H1 (cell line): ENCODE data around the gene BRD1. TPM values are rescaled to one million over a fixed set of nuclear protein-coding genes. Genes with fewer than 3 reads are reported as not detected.

Experiments used
- CTCF ChIA-PET: fragments of 300-600 bp; sonication (Branson Sonifier 250); formaldehyde crosslinking; loops from one replicate; lab custom pipeline; 2021; ENCODE audit not compliant: partially characterized antibody; lab: Charles Lee
- POLR2A ChIA-PET: fragments of 300-600 bp; sonication (Branson Sonifier 250); formaldehyde crosslinking; loops from one replicate; lab custom pipeline; 2021; ENCODE audit warnings: inconsistent platforms; ENCODE audit not compliant: partially characterized antibody; lab: Charles Lee
- DNase-seq, 2 experiments: peaks; one replicate each; pipeline versions ENCODE4 v3.0.0 to v3.0.0-alpha.2; 2010 to 2022; ENCODE audit warnings: low spot score in 2 of 2, low read depth in 1 of 2, mixed read lengths in 1 of 2
- FAIRE-seq: peaks from 2 replicates; lab custom pipeline; 2011; peaks lifted over from hg19 to GRCh38; lab: Jason Lieb, UNC
- H2AFZ ChIP-seq: 2 replicates; pipeline ENCODE4 v1.8.1; 2012; ENCODE audit warnings: low read length, inconsistent platforms
- H2AK5ac ChIP-seq: 2 replicates; pipeline ENCODE4 v1.6.1; 2013; ENCODE audit warnings: low read depth, low read length
- H2BK120ac ChIP-seq: replicated peaks from 2 replicates; pipeline ENCODE3; 2013; ENCODE audit warnings: low read depth, low read length, inconsistent platforms
- H2BK12ac ChIP-seq: 2 replicates; pipeline ENCODE4 v1.6.1; 2013; ENCODE audit warnings: low read depth, low read length
- H2BK15ac ChIP-seq: 2 replicates; pipeline ENCODE4 v1.6.1; 2013; ENCODE audit warnings: low read length
- H2BK20ac ChIP-seq: 2 replicates; pipeline ENCODE4 v1.6.1; 2013; ENCODE audit warnings: low read length
- H2BK5ac ChIP-seq: 2 replicates; pipeline ENCODE4 v1.6.1; 2013; ENCODE audit warnings: low read depth, low read length
- H3K14ac ChIP-seq: 2 replicates; pipeline ENCODE4 v1.6.1; 2013; ENCODE audit warnings: inconsistent platforms; ENCODE audit not compliant: insufficient read length
- H3K18ac ChIP-seq: 2 replicates; pipeline ENCODE4 v1.6.1; 2013; ENCODE audit warnings: low read length; ENCODE audit errors: extremely low read depth
- H3K23ac ChIP-seq: 2 replicates; pipeline ENCODE4 v1.6.1; 2013; ENCODE audit warnings: inconsistent platforms; ENCODE audit not compliant: insufficient read length
- H3K23me2 ChIP-seq: 2 replicates; pipeline ENCODE4 v1.6.1; 2013; ENCODE audit warnings: low read depth, low read length
- H3K27ac ChIP-seq: 2 replicates; pipeline ENCODE4 v1.6.1; 2011; ENCODE audit warnings: low read depth, low read length, inconsistent platforms
- H3K27me3 ChIP-seq, 4 experiments: replicated peaks in 1 of 4; 1 replicate in 1 of 4; 2 replicates in 3 of 4; pipeline versions ENCODE4 v1.6.1 to v1.8.1; 2011 to 2013; ENCODE audit warnings: low read length in 3 of 4, mild to moderate bottlenecking in 3 of 4, inconsistent platforms in 2 of 4, mixed read lengths in 2 of 4, moderate library complexity in 1 of 4; ENCODE audit not compliant: control insufficient read depth in 3 of 4, insufficient read depth in 3 of 4; ENCODE audit errors: extremely low read depth in 1 of 4
- H3K36me3 ChIP-seq, 4 experiments: 2 replicates each; pipeline versions ENCODE4 v1.6.1 to v1.8.1; 2011 to 2013; ENCODE audit warnings: mild to moderate bottlenecking in 4 of 4, low read length in 3 of 4, moderate library complexity in 2 of 4, control low read depth in 1 of 4, inconsistent platforms in 1 of 4; ENCODE audit not compliant: insufficient read depth in 4 of 4, control insufficient read depth in 2 of 4
- H3K4ac ChIP-seq: replicated peaks from 2 replicates; pipeline ENCODE3; 2013; ENCODE audit warnings: low read length, low read depth, mixed read lengths, inconsistent platforms; ENCODE audit not compliant: insufficient read length
- H3K4me1 ChIP-seq, 4 experiments: replicated peaks in 1 of 4; 1 replicate in 1 of 4; 2 replicates in 3 of 4; pipeline versions ENCODE4 v1.6.1 to v1.8.1; 2011 to 2013; ENCODE audit warnings: low read length in 3 of 4, inconsistent platforms in 2 of 4, mixed read lengths in 1 of 4; ENCODE audit not compliant: insufficient read depth in 4 of 4, control insufficient read depth in 3 of 4
- H3K4me2 ChIP-seq, 2 experiments: 2 replicates each; pipeline versions ENCODE4 v1.6.1 to v1.8.1; 2011 to 2013; ENCODE audit warnings: low read depth in 2 of 2, low read length in 2 of 2, control low read depth in 1 of 2, inconsistent platforms in 1 of 2, mild to moderate bottlenecking in 1 of 2; ENCODE audit not compliant: insufficient read depth in 1 of 2
- H3K4me3 ChIP-seq, 4 experiments: fragments of 200-600, 300-600 bp in 1 of 4; sonication (generic), shearing (Covaris generic), sonication (Bioruptor Twin) in 1 of 4; 2 replicates each; pipeline versions ENCODE4 v1.5.1 to v1.8.1; 2011 to 2016; ENCODE audit warnings: low read length in 4 of 4, low read depth in 3 of 4, control low read depth in 2 of 4, inconsistent platforms in 2 of 4, mild to moderate bottlenecking in 2 of 4, mixed read lengths in 1 of 4, moderate library complexity in 1 of 4; ENCODE audit not compliant: insufficient read depth in 2 of 4; ENCODE audit errors: extremely low read depth in 1 of 4
- H3K56ac ChIP-seq: replicated peaks from 2 replicates; pipeline ENCODE3; 2013; ENCODE audit warnings: low read depth, mild to moderate bottlenecking, mixed read lengths, low read length, inconsistent platforms; ENCODE audit not compliant: insufficient read length
- H3K79me1 ChIP-seq: 2 replicates; pipeline ENCODE4 v1.6.1; 2013; ENCODE audit warnings: low read depth, low read length, control low read depth
- H3K79me2 ChIP-seq, 2 experiments: 2 replicates each; pipeline versions ENCODE4 v1.6.1 to v1.8.1; 2012 to 2013; ENCODE audit warnings: low read length in 2 of 2, mild to moderate bottlenecking in 2 of 2, inconsistent platforms in 1 of 2; ENCODE audit not compliant: insufficient read depth in 2 of 2, control insufficient read depth in 1 of 2
- H3K9ac ChIP-seq, 4 experiments: replicated peaks in 1 of 4; 1 replicate in 1 of 4; 2 replicates in 3 of 4; pipeline versions ENCODE4 v1.6.1 to v1.8.1; 2011 to 2013; ENCODE audit warnings: low read depth in 3 of 4, low read length in 3 of 4, control low read depth in 2 of 4, mild to moderate bottlenecking in 2 of 4, moderate library complexity in 2 of 4, inconsistent platforms in 1 of 4; ENCODE audit errors: extremely low read depth in 1 of 4
- H3K9me3 ChIP-seq, 2 experiments: 2 replicates each; pipeline versions ENCODE4 v1.6.1 to v1.8.1; 2012 to 2013; ENCODE audit warnings: mild to moderate bottlenecking in 2 of 2, moderate library complexity in 2 of 2, control low read depth in 1 of 2, inconsistent platforms in 1 of 2, low read depth in 1 of 2, low read length in 1 of 2, mixed read lengths in 1 of 2; ENCODE audit not compliant: insufficient read depth in 2 of 2
- H4K20me1 ChIP-seq, 2 experiments: replicated peaks in 1 of 2; 2 replicates each; pipeline versions ENCODE3 to v1.8.1; 2011 to 2013; ENCODE audit warnings: inconsistent platforms in 2 of 2, low read length in 2 of 2, mild to moderate bottlenecking in 1 of 2; ENCODE audit not compliant: insufficient read depth in 2 of 2, control insufficient read depth in 1 of 2
- H4K5ac ChIP-seq: 2 replicates; pipeline ENCODE4 v1.6.1; 2013; ENCODE audit warnings: low read length, low read depth, mixed read lengths, inconsistent platforms; ENCODE audit not compliant: insufficient read length
- H4K8ac ChIP-seq: 2 replicates; pipeline ENCODE4 v1.8.0; 2013; ENCODE audit warnings: mild to moderate bottlenecking, moderate library complexity, low read length, inconsistent platforms; ENCODE audit not compliant: insufficient read depth; ENCODE audit errors: extremely low read depth
- H4K91ac ChIP-seq: replicated peaks from 2 replicates; pipeline ENCODE3; 2013; ENCODE audit warnings: low read length, mixed read lengths, inconsistent platforms; ENCODE audit not compliant: insufficient read length
- CHD2 ChIP-seq: IDR thresholded peaks from 2 replicates; pipeline ENCODE4 v1.6.1; 2012; ENCODE audit warnings: low read length, improper control_type of control experiment
- CREB1 ChIP-seq: IDR thresholded peaks from 2 replicates; pipeline ENCODE4 v1.6.1; 2012; ENCODE audit warnings: inconsistent platforms
- EP300 ChIP-seq, 2 experiments: IDR thresholded peaks; 1 replicate in 1 of 2; 2 replicates in 1 of 2; pipeline ENCODE4 v1.6.1; 2011 to 2012; ENCODE audit warnings: low read depth in 2 of 2, low read length in 2 of 2, mild to moderate bottlenecking in 2 of 2, borderline replicate concordance in 1 of 2, inconsistent platforms in 1 of 2, moderate library complexity in 1 of 2
- NANOG ChIP-seq: IDR thresholded peaks from 2 replicates; pipeline ENCODE4 v1.6.1; 2011; ENCODE audit warnings: low read length, low read depth, mild to moderate bottlenecking, inconsistent platforms; ENCODE audit not compliant: insufficient read depth, poor library complexity, severe bottlenecking
- POLR2A ChIP-seq, 2 experiments: IDR thresholded peaks; 1 replicate in 1 of 2; 2 replicates in 1 of 2; pipeline ENCODE4 v1.6.1; 2011; ENCODE audit warnings: low read depth in 2 of 2, low read length in 2 of 2, mild to moderate bottlenecking in 2 of 2; ENCODE audit errors: control extremely low read depth in 1 of 2
- POLR2AphosphoS5 ChIP-seq: IDR thresholded peaks from 2 replicates; pipeline ENCODE4 v1.6.1; 2011; ENCODE audit warnings: low read depth, low read length
- RBBP5 ChIP-seq: IDR thresholded peaks from 2 replicates; pipeline ENCODE4 v1.7.1; 2012; ENCODE audit warnings: low read depth, mild to moderate bottlenecking, inconsistent platforms, low read length, moderate library complexity, borderline replicate concordance
- RFX5 ChIP-seq: IDR thresholded peaks from 2 replicates; pipeline ENCODE4 v1.6.1; 2011; ENCODE audit warnings: low read depth, low read length, improper control_type of control experiment, borderline replicate concordance
- SIX5 ChIP-seq: IDR thresholded peaks from 2 replicates; pipeline ENCODE4 v1.6.1; 2011; ENCODE audit warnings: mild to moderate bottlenecking, low read depth, low read length
- SRF ChIP-seq: IDR thresholded peaks from 2 replicates; pipeline ENCODE4 v1.6.1; 2011; ENCODE audit warnings: mild to moderate bottlenecking, low read depth, low read length, moderate library complexity
- WGBS, 2 experiments: shearing (Covaris generic) in 1 of 2; methylation state at CpG; one replicate each; pipeline versions ENCODE4 v1.1.6 to v1.1.7; 2013 to 2015; ENCODE audit warnings: low lambda C conversion rate in 2 of 2, mixed read lengths in 2 of 2, inconsistent platforms in 1 of 2, low coverage in 1 of 2, missing lambda C conversion rate in 1 of 2; ENCODE audit not compliant: insufficient replicate concordance in 2 of 2, insufficient coverage in 1 of 2, insufficient read length in 1 of 2; ENCODE audit errors: extremely low coverage in 1 of 2, missing lambda C conversion rate in 1 of 2; 5-methylcytosine and 5-hydroxymethylcytosine counted together
- polyA plus RNA-seq, 7 experiments: library from polyadenylated mRNA; depleted of rRNA in 3 of 7; stranded (reverse) in 5 of 7; unstranded in 2 of 7; fragments of >200 nt in 5 of 7; fragments of 200-250 nt in 2 of 7; gene quantifications; 1 replicate in 5 of 7; 2 replicates in 1 of 7; 4 replicates in 1 of 7; pipeline versions ENCODE4 v1.2.1 to v1.2.3, GENCODE V29; 2011 to 2013; ENCODE audit warnings: missing spikeins in 2 of 7, mixed read lengths in 2 of 7
- total RNA-seq: library from RNA; stranded (reverse); fragmentation: NEBNext Ultra II Directional; extraction: Animal tissue kit (Norgen Biotek cat#: 25700); gene quantifications from 2 replicates; pipeline ENCODE4 v1.2.1, GENCODE V29; 2021
- TF ChIP-seq, protein P1 (sequence below): IDR thresholded peaks from 2 replicates; pipeline ENCODE4 v1.6.1; 2012; ENCODE audit warnings: low read length, inconsistent platforms

The BRD1 gene
- total and polyA plus RNA-seq, 2 of the 8 experiments (the other 6 are each of a cell fraction or from before 2014, with no cell fraction given): 6.8 to 34.0 TPM

GRCh38 chr22:49785046-49785521, 42.6 kb downstream of the BRD1 start:
- H3K4me3 ChIP-seq: no peak overlapping the region
- H3K9ac ChIP-seq: no peak overlapping the region
- no peak overlapping the region for H3K4me2 ChIP-seq
- H3K27me3 ChIP-seq: no peaks in the 10 kb centered on the region
- H2BK5ac ChIP-seq: no peak overlapping the region
- no peak overlapping the region for H4K91ac ChIP-seq
- ChIA-PET CTCF (interaction anchor here (1.4 kb wide), 1 partner anchor 18 kb away, joined by 6 read pairs; no protein-coding TSS in a partner anchor), POLR2A (no interaction called here)
- no peak overlapping the region for H2BK120ac ChIP-seq
- no peak overlapping the region for H4K5ac ChIP-seq
- H2BK20ac ChIP-seq: no peak overlapping the region
- H2BK15ac ChIP-seq: no peak overlapping the region
- no peak overlapping the region for H3K14ac ChIP-seq
- H2AFZ ChIP-seq: no peak overlapping the region
- H3K56ac ChIP-seq: no peak overlapping the region
- WGBS, 2 experiments: 96% methylated on average over 27 of the region's 27 CpGs; no CpG with 5 or more reads in 1 of the 2 experiments
- no peaks in the 10 kb centered on the region for H3K9me3 ChIP-seq
- peaks cover 19 to 36% of the 10 kb centered on the region in 2 experiments for H4K20me1 ChIP-seq
- no peak for DNase-seq
- H3K18ac ChIP-seq: no peak overlapping the region
- no peak for FAIRE-seq
- H3K23me2 ChIP-seq: no peaks in the 10 kb centered on the region
- peaks cover 0 to 40% (median 17%) of the 10 kb centered on the region in 4 experiments; a peak in 6 of 8 replicates for H3K36me3 ChIP-seq
- H2AK5ac ChIP-seq: no peak overlapping the region
- no peak overlapping the region for H3K4ac ChIP-seq
- H3K4me1 ChIP-seq: peaks cover 0 to 4% (median 0%) of the 10 kb centered on the region in 4 experiments; a peak in 4 of 7 replicates
- H2BK12ac ChIP-seq: no peak overlapping the region
- peaks cover 4 to 70% of the 10 kb centered on the region in 2 experiments; a peak in 2 of 4 replicates for H3K79me2 ChIP-seq
- H4K8ac ChIP-seq: peak overlapping the region; percentile 7; the same call in 1 of the 2 replicates
- no peak overlapping the region for H3K23ac ChIP-seq
- no peak overlapping the region for H3K27ac ChIP-seq
- peaks cover 27% of the 10 kb centered on the region for H3K79me1 ChIP-seq
- TF ChIP-seq SRF (no peak), POLR2AphosphoS5 (no peak), RFX5 (no peak), POLR2A (IDR thresholded peaks at IDR 0.05; ENCODE audit: control extremely low read depth in 1 of 2, low read depth in 2 of 2, low read length in 2 of 2) (no peak), CHD2 (no peak), SIX5 (no peak), RBBP5 (no peak), CREB1 (no peak), EP300 (IDR thresholded peaks at IDR 0.05; ENCODE audit: borderline replicate concordance in 1 of 2, low read depth in 2 of 2, low read length in 2 of 2) (no peak), NANOG (no peak)
- TF ChIP-seq, protein P1, sequence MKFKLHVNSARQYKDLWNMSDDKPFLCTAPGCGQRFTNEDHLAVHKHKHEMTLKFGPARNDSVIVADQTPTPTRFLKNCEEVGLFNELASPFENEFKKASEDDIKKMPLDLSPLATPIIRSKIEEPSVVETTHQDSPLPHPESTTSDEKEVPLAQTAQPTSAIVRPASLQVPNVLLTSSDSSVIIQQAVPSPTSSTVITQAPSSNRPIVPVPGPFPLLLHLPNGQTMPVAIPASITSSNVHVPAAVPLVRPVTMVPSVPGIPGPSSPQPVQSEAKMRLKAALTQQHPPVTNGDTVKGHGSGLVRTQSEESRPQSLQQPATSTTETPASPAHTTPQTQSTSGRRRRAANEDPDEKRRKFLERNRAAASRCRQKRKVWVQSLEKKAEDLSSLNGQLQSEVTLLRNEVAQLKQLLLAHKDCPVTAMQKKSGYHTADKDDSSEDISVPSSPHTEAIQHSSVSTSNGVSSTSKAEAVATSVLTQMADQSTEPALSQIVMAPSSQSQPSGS: no peak
